NT2/D1 (cell line): ENCODE measurements around the gene HTR6.

Source experiments
- DNase-seq: peaks from one replicate; pipeline ENCODE4 v3.0.0-alpha.2; 2011; ENCODE audit warnings: low read depth, low spot score
- H3K27me3 ChIP-seq: 2 replicates; pipeline ENCODE4 v1.6.0; 2011; ENCODE audit warnings: mild to moderate bottlenecking; ENCODE audit not compliant: insufficient read length, insufficient read depth
- H3K36me3 ChIP-seq: 2 replicates; pipeline ENCODE4 v1.6.1; 2011; ENCODE audit warnings: mild to moderate bottlenecking, low read length, mixed read lengths; ENCODE audit not compliant: insufficient read depth, insufficient read length
- H3K4me1 ChIP-seq: 2 replicates; pipeline ENCODE4 v1.5.1; 2011; ENCODE audit not compliant: insufficient read depth, insufficient read length
- H3K4me3 ChIP-seq: 2 replicates; pipeline ENCODE4 v1.5.1; 2011; ENCODE audit warnings: low read depth; ENCODE audit not compliant: insufficient read length
- H3K9ac ChIP-seq: 2 replicates; pipeline ENCODE4 v1.6.0; 2011; ENCODE audit warnings: low read depth; ENCODE audit not compliant: insufficient read length
- H3K9me3 ChIP-seq: 2 replicates; pipeline ENCODE4 v1.5.1; 2011; ENCODE audit warnings: mild to moderate bottlenecking, low read length; ENCODE audit not compliant: insufficient read depth
- SUZ12 ChIP-seq: IDR thresholded peaks from 2 replicates; pipeline ENCODE4 v1.6.1; 2011; ENCODE audit not compliant: insufficient read length, insufficient read depth; ENCODE audit errors: extremely low read depth
- YY1 ChIP-seq: IDR thresholded peaks from 2 replicates; pipeline ENCODE4 v1.6.1; 2011; ENCODE audit not compliant: insufficient read length, insufficient read depth
- ZNF274 ChIP-seq: IDR thresholded peaks from 2 replicates; pipeline ENCODE4 v1.6.1; 2011; ENCODE audit warnings: mild to moderate bottlenecking, low read depth, low read length

HTR6 gene

DNA sequence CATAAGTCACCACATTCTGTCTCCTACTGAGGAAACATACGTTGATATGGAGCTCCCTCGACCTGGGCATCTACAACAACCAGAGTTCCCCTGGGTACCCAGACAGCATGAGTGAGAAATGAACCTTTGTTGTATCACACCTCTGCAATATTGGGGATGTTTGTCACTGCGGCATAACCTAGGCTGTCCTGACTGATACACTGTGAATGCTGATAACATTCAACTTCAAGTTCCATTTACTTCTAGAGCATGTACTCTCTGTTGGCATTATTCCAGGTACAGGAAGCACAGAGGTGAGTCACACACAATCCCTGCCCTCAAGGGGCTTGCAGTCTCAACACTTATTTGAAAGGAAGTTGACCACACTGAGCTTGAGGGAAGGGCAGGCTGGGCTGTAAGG lies 65.6 kb downstream of the HTR6 start:
- Histone ChIP-seq H3K4me3 (no peak overlapping the region), H3K36me3 (no peaks in the 10 kb centered on the region), H3K4me1 (no peaks in the 10 kb centered on the region), H3K27me3 (no peaks in the 10 kb centered on the region), H3K9ac (no peak overlapping the region), H3K9me3 (peaks cover 11% of the 10 kb centered on the region)
- DNase-seq: no peak
- TF ChIP-seq SUZ12 (no peak), YY1 (no peak), ZNF274 (no peak)
